Measurements from ENCODE around the gene DLL3.

DNA sequence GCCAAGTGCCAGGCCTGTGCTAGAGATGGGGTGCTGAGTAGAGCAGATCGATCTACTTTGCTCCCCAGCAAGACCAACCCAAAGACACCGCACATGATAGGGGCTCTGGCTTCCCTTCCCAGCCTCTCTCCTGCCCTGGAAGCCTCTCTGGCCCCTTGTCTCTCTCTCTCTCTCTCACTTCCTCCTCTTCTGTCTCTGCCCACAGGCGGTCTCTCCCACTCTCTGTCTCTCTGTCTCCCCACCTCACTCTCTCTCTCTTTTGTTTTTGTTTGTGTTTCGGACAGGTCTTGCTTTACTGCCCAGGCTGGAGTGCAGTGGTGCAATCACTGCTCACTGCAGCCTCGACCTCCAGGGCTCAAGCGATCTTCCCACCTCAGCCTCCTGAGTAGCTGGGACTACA is 17.5 kb downstream of the DLL3 start:
- TF ChIP-seq SP1 (CRISPR knock-in tag; conservative IDR thresholded peaks at IDR 0.05): no peak
- TF ChIP-seq, protein P1, sequence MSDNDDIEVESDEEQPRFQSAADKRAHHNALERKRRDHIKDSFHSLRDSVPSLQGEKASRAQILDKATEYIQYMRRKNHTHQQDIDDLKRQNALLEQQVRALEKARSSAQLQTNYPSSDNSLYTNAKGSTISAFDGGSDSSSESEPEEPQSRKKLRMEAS (CRISPR knock-in tag; IDR thresholded peaks at IDR 0.05): no peak
- TF ChIP-seq ZNF232 (CRISPR knock-in tag; IDR thresholded peaks at IDR 0.05): no peak
- TF ChIP-seq, protein P2, sequence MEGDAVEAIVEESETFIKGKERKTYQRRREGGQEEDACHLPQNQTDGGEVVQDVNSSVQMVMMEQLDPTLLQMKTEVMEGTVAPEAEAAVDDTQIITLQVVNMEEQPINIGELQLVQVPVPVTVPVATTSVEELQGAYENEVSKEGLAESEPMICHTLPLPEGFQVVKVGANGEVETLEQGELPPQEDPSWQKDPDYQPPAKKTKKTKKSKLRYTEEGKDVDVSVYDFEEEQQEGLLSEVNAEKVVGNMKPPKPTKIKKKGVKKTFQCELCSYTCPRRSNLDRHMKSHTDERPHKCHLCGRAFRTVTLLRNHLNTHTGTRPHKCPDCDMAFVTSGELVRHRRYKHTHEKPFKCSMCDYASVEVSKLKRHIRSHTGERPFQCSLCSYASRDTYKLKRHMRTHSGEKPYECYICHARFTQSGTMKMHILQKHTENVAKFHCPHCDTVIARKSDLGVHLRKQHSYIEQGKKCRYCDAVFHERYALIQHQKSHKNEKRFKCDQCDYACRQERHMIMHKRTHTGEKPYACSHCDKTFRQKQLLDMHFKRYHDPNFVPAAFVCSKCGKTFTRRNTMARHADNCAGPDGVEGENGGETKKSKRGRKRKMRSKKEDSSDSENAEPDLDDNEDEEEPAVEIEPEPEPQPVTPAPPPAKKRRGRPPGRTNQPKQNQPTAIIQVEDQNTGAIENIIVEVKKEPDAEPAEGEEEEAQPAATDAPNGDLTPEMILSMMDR (IDR thresholded peaks at IDR 0.05): no peak
- no peak for TF ChIP-seq NFE2L1 (CRISPR knock-in tag; IDR thresholded peaks at IDR 0.05)
- TF ChIP-seq, protein P3, sequence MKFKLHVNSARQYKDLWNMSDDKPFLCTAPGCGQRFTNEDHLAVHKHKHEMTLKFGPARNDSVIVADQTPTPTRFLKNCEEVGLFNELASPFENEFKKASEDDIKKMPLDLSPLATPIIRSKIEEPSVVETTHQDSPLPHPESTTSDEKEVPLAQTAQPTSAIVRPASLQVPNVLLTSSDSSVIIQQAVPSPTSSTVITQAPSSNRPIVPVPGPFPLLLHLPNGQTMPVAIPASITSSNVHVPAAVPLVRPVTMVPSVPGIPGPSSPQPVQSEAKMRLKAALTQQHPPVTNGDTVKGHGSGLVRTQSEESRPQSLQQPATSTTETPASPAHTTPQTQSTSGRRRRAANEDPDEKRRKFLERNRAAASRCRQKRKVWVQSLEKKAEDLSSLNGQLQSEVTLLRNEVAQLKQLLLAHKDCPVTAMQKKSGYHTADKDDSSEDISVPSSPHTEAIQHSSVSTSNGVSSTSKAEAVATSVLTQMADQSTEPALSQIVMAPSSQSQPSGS (CRISPR knock-in tag; IDR thresholded peaks at IDR 0.05; ENCODE audit: borderline replicate concordance, low read depth): no peak
- no peak for TF ChIP-seq TEAD4 (CRISPR knock-in tag; IDR thresholded peaks at IDR 0.05)

Measured in WTC11 (cell line).